Right ventricle myocardium superior (tissue), 1 donor: ENCODE results near the gene PCTP. TPM values are rescaled to one million over a fixed set of nuclear protein-coding genes. Genes with fewer than 3 reads are reported as not detected.

ENCODE experiments used
- ATAC-seq: fragments of 200-7000 bp; cut with Tn5 transposase; one replicate; pipeline ENCODE4 v1.9.1; 2020; ENCODE audit warnings: mild to moderate bottlenecking; ENCODE audit not compliant: poor library complexity
- DNase-seq: peaks from one replicate; pipeline ENCODE4 v3.0.0-alpha.2; 2020
- intact Hi-C: fragments of 100-400 bp; cut with DNase I; formaldehyde crosslinking; loops from one replicate; pipeline ENCODE4 v1.11.2; 2022
- long read RNA-seq: library from polyadenylated mRNA; unstranded; transcript quantifications from one replicate; pipeline ENCODE4 v2.0.0, GENCODE V29; 2021
- total RNA-seq: library from RNA; stranded (reverse); fragmentation: NEBNext Ultra II Directional; extraction: Animal tissue kit (Norgen Biotek cat#: 25700); gene quantifications from one replicate; pipeline ENCODE4 v1.2.1, GENCODE V29; 2021
- donor health status: DM: no; HTN: yes; CAD: no; lungs with severe emphysema.

The PCTP gene
- 19.1 TPM for total RNA-seq
- long read RNA-seq, transcript PCTP-201 (6 exons, 2,044 nt): major isoform, 31 of 43 reads
- long read RNA-seq, transcript PCTP-206 (6 exons, 919 nt): minor isoform, 5 of 43 reads
- long read RNA-seq, partial matches to known transcripts: 0 of 43 reads
- long read RNA-seq, other reads (novel, unspliced or antisense): 6 of 43 reads

DNA sequence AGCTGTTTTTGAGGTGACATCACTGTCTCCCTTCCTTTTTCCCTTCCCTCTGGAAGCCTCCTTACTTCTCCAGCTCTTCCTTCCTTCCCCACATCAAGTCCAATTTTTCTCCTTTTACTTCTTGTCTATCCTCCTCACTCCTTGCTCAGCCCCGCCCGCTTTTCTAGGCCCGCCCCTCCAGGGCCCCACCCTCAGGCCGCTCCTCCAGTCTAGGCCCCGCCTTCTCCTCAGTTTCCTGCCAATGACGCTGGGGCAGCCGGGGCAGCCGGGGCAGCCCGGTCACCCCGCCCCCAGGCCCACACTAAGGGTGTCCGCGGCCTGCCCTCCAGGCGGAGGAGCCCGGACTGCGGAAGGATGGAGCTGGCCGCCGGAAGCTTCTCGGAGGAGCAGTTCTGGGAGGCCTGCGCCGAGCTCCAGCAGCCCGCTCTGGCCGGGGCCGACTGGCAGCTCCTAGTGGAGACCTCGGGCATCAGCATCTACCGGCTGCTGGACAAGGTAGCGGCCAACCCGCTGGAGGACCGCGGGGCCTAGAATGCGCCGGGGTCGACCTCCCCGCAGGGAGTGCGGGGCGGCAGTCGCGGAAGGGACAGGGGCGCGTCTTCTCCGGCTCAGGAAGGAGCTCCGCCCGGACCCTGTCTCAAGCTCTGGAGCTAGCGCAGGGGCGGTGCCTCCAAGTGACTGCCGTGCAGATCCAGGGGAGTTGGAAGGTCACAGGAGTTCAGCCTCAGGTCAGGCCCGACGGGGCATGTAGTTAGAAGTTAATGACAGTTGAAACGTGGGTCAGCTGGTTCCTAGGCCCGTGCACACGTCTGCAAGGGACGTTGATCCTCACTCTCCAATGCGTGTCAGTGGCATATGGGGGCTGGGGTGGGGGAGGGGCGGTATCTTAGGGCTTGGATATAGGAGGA, at the start of gene PCTP:
PCTP (plus strand) TSS at position 302 of the 908 bp plus-strand sequence; CDS start at position 355, 53 bp downstream.
- ATAC-seq (peak; percentile 100), DNase-seq (peak; percentile 97)
- intact Hi-C loops: no loop called here

DNA sequence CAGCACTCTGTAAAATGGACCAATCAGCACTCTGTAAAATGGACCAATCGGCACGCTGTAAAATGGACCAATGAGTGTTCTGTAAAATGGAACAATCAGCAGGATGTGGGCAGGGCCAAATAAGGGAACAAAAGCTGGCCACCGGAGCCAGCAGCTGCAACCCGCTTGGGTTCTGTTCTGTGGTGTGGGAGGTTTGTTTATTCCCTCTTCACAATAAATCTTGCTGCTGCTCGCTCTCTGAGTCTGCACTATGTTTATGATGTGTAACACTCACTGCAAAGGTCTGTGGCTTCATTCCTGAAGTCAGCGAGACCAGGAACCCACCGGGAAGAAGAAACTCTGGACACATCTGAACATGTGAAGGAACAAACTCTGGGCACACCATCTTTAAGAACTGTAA, 48.7 kb upstream of the PCTP start:
- no peak for ATAC-seq
- DNase-seq: no peak
- intact Hi-C loops: no loop called here

DNA sequence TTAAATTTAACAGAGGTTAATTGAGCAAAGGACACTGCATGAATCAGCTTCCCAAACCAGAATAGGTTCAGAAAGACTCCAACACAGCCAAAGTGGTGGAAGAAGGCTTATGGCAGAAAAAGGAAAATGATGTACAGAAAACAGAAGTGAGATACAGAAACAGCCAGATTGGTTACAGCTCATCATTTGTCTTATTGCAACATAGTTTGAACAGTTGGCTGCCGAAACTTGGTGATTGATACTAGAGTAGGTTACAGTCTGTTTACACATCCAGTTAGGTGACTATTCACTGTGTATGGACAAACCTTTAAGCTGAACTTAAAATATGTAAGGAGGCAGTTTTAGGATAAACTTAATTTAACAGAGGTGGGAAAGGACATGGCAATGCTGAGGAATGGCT, 46.5 kb upstream of the PCTP start:
- ATAC-seq (no peak), DNase-seq (no peak)
- intact Hi-C loops: no loop called here

DNA sequence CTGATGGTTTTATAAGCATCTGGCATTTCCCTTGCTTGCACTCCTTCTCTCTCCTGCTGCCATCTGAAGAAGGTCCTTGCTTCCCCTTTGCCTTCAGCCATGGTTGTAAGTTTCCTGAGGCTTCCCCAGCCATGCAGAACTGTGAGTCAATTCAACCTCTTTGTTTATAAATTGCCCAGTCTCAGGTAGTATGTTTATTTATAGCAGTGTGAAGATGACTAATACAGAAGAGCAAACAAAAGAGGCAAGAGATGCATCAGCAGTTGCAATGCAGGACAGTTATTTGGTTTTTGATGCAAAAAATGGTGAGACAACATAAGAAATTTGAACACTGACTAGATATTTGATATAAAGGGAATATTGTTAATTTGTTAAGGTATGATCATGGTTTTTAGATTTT, 45.0 kb upstream of the PCTP start:
- no peak for ATAC-seq
- DNase-seq: no peak
- intact Hi-C loops: no loop called here

DNA sequence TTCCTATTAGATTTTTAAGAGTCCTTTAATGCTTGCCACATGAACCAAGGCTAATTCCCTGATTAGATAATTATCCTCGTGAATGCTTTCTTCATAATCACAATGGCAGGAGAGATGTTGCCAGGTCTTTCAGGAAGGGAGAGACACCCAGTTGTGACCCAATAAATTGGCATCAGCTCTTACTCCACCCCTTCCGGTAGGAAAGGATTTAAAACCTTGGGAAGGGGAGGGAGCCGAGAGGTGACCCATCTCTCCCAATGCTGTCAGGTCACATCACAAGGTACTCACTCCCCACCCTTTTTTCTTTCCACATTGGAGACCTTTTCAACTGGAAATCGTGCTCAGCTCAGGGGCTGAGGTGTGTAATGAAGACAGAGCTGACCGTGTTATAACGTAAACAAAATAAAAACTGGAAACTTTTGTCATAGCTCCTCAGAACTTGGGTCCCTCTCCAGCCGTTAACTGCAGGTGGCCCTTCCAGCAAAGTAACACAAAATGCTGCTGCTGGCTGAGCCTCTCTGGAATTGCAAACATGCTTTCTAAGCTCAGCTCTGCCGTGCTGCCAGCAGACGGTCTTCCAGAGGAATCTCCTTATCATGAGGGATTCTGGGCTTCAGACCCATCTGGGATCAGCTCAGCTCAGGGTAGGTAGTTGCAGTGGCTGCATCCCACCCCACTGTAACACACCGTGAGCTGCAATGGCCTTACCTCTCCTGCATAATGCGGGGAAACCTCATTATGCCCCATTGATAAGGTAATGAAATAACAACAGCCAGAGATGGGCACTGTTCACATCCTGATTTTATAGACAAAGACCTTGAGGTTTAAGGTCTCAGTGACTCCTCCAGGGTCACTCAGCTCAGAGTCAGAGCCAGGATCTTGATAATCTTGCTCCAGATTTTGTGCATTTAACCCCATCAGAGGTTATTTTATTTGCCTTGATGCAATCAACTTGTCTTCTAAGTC, 43.8 kb upstream of the PCTP start:
- ATAC-seq (peak; percentile 31), DNase-seq (no peak)
- intact Hi-C loops: no loop called here

DNA sequence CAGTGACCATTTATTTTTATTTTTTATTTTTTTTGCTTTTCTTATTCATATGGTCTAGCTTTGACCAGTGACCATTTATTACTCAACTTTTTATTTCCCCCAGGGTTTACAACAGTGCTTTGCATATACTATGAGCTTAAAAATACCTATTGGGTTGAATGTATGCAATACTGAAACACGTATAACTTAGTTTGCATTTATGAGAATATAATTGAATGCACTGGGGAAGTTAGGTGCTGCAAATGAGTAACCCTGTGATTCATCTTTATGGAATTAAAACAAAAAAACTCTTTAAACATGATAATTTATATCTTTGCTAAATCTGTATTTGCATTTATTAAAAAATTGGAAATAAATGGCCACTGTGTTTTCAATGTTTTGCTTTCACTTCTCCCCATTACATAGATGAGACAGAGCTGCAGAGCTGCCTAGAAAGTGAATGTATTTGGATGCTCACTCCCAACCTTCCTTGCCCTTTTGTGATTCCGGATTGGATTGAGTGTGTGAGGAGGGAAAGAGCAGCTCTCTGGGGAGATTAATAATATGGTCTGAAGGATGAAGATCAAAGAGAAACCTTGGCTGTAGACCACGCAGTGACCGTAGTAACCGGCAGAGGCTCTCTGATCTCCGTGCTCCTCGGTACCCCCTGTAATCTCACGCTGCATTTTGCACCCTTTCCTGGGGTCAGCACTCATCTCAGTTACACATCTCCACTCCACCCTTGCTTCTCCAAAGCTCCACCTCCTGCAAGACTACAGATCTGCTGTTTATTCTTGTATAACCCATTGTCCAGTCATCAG, 42.5 kb upstream of the PCTP start:
- ATAC-seq: no peak
- DNase-seq: no peak
- intact Hi-C loops: no loop called here

DNA sequence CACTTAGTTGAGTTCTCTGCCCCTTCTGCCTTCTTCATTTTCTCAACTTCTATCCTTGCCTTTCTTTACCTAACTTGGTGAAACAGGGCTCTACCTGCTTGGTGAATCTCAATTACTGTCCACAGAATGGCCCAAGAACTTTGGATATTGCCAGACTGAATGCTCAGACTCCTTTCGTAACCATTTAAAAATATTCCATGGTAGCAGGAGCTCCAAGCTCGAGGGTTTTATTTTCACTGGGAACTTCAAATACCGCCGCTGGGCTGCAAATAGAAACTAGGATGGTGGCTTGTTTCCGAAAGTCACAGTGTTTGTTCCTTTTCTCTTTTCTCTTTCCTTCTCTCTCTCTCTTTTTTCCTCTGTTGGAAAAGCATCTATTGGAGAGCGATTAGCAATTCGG, 41.4 kb upstream of the PCTP start:
- no peak for DNase-seq
- intact Hi-C loops: no loop called here
- no peak for ATAC-seq

DNA sequence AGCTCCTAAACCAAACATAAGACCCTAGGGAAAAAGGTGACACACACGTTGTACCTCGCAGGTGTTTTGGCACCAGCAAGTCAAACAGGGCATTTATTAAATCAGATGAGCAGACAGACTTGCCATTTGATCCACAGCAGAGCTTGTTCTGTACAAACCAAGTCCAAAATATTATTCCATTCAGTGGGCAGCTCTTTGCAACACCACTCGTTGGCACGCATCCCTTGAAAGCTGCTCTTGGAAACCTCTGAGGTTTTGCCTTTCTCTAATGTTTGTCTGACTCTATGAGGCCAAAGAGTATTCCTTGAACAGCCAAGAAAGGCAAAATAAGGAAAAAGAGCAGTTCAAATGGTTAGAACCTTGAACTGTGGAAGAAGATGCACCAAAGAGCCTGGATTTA, 40.9 kb upstream of the PCTP start:
- no peak for DNase-seq

DNA sequence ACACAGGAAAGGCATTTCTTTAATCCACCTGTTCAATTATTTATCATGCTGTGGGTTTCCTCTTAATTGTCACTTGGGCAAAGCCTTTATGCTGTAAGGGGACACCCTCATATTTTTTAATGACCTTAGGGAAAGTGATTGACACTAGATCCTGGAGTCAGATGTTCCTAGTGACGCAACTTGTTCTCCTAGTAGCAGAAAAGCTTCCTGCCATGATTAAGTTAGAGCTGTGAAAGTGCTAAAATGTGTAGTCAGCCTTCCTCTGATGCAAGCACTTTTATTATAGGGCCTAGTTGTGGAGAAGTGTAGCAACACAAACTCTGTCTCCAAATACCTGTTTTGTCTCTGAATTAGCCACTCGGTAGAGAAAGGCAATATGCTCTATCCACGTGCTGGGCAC, 40.4 kb upstream of the PCTP start:
- ATAC-seq: no peak
- intact Hi-C loops: no loop called here
- DNase-seq: no peak

More for the DNA sequence above, 40.9 kb upstream of the PCTP start:
- intact Hi-C loops: no loop called here
- ATAC-seq: no peak

DNA sequence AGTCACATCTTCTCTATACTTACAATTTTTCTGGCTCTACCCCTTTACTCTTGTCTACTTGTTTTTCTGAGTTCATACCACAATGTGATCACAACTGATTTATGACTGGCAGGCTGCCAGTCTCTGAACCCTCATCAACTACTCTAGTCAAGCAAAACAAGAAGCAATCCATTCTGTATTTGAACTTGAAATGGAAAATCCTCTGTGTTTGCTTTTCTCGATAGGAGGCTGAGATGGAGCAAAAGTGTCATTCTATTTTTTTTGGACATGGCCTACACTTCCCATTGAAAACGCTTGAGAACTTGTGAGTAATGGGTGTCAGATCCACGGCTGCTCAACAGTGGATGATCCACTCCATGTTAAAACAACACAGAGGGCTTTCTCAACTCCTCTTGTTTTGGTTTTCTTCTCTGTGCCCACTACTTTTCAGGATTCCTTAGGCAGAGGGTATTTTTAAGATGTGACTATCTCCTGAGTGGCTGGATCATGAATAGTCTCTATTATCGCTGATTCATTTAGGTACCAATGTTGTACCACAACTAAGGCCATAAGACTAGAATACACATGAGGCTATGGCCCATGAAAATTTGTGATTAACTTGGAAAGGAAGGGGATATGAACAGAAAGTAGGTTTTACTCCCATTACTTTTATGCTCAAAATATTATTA, 39.9 kb upstream of the PCTP start:
- DNase-seq (no peak), ATAC-seq (no peak)
- intact Hi-C loops: no loop called here

DNA sequence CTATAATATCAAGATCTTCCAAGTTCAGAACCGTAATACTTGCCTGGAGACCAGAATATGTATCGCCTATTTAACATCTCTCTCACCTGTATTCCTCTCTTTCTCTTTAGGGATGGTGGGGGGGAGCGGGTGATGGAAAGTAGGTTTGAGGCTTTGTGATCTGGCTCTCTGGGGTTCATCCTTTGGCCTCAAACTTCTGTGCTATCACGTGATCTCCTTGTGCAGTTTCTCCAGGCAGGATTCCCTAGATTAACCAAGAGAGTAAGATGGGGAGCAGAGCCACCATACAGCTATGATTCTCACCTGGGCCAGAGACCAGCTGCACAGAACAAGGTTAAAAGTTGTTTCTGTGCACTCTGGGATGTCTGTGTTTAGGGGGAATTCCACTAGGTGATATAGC, 33.4 kb upstream of the PCTP start:
- no peak for DNase-seq
- ATAC-seq: no peak
- intact Hi-C loops: loop anchor here (5.0 kb wide), 1 partner anchor 190 kb away; no protein-coding TSS in a partner anchor

DNA sequence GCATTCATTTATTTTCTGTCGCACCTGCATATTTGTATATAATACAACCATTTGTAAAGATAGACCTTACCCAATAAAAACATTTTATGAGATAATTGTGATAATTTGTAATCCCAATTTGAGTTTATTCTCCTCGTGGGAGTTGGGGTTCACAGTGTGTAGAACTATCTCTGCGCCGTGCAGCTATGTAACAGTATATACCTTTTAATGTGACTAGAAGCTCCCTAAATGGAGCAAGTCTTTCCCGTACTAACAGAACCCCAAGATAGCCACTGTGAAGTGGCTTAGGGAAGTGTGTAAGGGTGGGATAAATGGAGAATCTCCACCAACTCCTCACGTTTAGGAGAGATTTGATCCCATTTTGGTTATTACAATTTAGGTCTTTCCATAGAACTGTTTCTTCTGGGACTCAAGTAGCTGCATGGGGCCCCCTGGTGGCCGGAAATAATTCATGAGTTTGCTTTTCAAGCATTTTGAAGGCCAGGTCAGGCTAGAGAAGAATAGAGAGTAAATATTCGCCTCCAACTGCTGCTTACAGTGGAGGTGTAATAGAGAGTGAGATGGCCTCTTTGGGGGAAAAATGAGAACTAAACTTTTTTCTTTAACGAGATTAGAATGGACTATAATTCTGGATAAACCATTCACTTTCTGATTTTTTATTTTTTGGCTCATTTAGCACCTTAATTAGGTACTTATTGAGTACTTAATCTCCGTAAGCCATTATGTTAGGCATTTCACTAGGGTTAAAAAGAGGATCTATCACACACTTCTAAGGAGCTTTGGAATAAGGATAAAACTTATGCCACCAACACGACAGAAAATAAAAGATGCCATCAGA, 32.7 kb upstream of the PCTP start:
- intact Hi-C loops: loop anchor here (5.0 kb wide), 1 partner anchor 191 kb away; no protein-coding TSS in a partner anchor
- peak; percentile 66 for ATAC-seq
- peak; percentile 85 for DNase-seq

DNA sequence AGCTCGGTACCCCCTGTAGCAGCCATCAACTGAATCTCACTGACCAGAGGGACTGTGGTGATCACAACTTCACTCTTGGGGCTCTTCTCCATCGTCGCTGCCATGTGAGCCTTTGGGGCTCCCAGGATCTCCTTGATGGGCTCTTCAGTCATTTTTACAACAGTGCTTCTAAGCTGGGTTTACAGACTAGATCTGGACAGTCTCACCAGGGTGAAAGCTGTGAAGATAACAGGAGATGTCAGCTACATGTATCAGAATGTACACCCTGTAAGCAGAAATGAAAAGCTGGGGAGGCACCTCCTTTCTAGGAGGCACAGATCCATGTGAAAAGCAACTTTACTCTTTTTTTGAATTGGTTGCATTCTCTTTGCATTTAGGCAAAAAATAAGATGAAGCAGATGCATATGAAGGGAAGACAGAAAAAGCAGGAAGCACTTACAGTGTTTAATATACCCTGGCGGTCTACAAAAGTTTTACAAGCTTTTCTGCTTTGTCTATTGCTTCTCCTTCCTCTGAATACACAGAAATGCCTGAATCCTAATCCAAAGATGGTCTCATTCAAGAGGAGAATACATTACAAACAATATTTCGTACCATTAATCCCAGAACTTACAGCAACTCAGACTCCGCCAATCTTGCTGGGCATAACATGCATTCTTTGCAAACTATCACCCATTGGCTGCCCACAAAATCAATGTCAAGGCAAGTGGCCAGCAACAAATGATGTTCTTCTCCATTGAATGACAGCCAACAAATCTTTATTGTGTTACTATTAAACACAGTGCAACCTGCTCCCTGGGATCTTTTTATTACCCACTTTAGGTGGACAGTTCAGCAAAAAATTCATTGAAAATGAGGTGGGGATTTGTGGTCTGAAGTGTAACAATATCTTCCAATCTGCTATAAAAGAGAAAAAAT, 29.7 kb upstream of the PCTP start:
- intact Hi-C loops: loop anchor here (5.0 kb wide), 1 partner anchor 84 kb away; no protein-coding TSS in a partner anchor
- DNase-seq (no peak), ATAC-seq (no peak)

DNA sequence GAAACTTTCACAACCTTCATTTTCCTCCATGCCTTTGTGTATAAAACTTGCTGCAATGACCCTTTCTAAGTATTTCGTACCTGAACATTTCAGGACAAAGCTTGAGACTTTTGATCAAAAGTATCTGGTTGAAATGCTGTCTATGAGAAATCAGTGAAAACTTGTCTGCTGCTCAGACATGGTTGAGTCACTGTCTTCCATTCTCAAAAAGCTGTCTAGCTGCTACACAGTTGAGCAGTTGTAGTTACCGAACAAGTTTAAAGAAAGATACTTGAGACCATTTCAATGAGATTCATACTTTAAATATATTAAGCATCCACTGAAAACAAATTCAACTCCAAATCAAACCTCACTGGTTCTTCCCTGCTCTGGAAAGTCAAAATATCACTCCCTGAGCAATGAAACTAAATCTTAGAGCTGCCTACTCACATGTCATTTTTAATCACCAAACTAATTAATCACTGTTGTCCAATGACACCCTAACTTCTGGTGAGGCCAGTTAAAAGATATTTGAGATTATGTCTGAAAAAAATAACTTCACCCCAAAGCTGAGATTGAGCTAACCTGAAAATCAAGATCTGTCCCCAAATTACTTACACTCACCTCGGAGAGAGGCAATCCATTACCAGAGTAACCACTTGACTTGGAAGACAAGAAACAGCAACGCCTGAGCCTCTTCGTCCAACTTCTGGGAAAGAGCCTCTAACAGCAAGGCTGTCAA, 28.7 kb upstream of the PCTP start:
- ATAC-seq: no peak
- no peak for DNase-seq
- intact Hi-C loops: loop anchor here (5.0 kb wide), 1 partner anchor 85 kb away; no protein-coding TSS in a partner anchor
